Measurements from ENCODE around the gene C1QTNF5. TPM values are rescaled to one million over a fixed set of nuclear protein-coding genes. Genes with fewer than 3 reads are reported as not detected.

C1QTNF5 gene
- total and polyA plus RNA-seq, 2 of the 8 experiments (the other 6 are each of a cell fraction or from before 2014, with no cell fraction given) = 2.2 to 2.7 TPM

DNA sequence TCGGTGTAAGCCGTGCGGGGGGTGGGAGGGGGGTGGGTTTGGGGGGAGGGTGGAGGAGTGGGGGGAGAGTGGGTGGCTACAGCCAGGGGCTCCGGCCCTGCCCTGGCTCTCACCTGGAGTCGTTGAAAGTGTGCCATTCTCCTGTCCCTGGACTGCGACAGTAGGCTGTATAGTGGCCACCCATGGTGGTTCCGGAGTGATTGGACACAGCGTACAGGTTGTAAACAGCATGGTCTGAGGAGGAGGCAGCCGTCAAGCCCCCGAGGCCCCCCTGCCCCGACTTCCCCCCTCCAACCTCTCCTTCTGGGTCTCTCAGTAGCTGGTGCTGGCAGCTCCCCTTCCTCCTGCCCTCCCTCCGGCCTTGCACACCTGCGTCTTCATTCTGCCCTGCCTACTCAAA, 16.4 kb upstream of the C1QTNF5 start (continued):
- TF ChIP-seq JUN (IDR thresholded peaks at IDR 0.05; ENCODE audit: low read depth, low read length) (no peak), CEBPB (IDR thresholded peaks at IDR 0.05; ENCODE audit: low read depth, low read length) (no peak), BRCA1 (IDR thresholded peaks at IDR 0.05; ENCODE audit: low read depth, low read length) (no peak), CREB1 (IDR thresholded peaks at IDR 0.05) (no peak), KDM4A (IDR thresholded peaks at IDR 0.05; ENCODE audit: low read depth, low read length, severe bottlenecking) (no peak), EP300 (IDR thresholded peaks at IDR 0.05; ENCODE audit: borderline replicate concordance in 1 of 2, low read depth in 2 of 2, low read length in 2 of 2) (no peak)

Measured in H1 (cell line).